A204.1 (cell line): ENCODE data around the gene THSD1.
A peak's percentile ranks its signal among the peaks of the same experiment; 100 is the strongest.

Source experiments
- FAIRE-seq: peaks from 2 replicates; lab custom pipeline; 2012; peaks lifted over from hg19 to GRCh38; lab: Jason Lieb, UNC

Gene THSD1, protein sequence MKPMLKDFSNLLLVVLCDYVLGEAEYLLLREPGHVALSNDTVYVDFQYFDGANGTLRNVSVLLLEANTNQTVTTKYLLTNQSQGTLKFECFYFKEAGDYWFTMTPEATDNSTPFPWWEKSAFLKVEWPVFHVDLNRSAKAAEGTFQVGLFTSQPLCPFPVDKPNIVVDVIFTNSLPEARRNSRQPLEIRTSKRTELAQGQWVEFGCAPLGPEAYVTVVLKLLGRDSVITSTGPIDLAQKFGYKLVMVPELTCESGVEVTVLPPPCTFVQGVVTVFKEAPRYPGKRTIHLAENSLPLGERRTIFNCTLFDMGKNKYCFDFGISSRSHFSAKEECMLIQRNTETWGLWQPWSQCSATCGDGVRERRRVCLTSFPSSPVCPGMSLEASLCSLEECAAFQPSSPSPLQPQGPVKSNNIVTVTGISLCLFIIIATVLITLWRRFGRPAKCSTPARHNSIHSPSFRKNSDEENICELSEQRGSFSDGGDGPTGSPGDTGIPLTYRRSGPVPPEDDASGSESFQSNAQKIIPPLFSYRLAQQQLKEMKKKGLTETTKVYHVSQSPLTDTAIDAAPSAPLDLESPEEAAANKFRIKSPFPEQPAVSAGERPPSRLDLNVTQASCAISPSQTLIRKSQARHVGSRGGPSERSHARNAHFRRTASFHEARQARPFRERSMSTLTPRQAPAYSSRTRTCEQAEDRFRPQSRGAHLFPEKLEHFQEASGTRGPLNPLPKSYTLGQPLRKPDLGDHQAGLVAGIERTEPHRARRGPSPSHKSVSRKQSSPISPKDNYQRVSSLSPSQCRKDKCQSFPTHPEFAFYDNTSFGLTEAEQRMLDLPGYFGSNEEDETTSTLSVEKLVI

DNA sequence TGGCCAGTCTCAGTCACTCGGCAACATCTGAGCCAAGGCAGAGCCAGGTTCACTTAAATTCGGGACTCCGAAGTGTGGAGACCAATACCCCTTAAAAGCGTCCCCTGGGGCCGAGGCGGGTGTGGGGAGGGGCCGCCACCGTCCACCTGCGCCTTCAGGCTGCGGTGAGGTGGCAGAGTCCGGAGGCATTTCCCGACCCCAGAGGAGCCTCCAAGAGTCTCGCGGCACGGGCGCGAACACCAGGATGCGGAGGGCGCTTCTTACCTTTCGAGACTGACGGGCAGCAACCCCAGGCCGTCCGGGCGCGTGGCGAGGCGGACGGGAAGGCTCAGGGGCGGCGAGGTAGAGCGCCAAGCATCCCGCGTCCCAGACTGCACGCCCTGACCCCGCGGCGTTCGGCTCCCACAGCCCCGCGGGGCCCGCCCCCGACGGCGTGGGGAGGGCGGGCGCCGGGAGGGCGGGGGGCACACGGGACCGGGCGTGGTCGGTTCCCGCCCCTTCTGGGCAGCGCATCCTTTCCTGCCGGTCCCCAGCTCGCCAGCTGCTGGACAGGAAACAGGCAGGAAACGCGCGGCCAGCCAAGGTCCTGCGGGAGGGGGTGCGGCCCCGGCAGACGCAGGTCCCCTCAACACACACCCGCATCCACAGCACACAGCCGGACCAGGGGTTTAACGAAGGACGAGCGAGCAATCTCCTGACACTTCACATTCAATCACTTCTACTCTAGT is at the start of gene THSD1:
Gene THSD1 (minus strand): TSS at position 406 of the 728 bp plus-strand sequence. CDS start 3,572 bp downstream, outside the sequence.
- no peak for FAIRE-seq

DNA sequence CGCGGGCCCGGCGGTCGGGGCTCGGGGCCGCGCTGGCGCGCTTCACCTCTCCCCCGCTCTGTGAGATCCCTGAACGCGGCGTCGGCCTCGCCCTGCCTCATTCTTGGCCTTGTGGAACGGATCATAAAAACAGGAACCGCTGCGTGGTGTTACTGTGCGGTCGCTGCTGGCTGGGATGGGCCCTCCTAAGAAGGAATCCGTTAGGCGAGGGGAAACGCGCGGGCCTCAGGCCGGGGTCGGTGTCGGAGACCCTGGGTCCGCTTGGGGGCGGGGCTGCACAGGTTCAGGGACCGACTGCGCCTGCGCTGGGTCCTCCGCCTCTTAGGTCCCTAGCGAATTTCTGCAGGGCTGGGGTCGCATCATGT is 49.7 kb upstream of the THSD1 start:
- FAIRE-seq: no peak

DNA sequence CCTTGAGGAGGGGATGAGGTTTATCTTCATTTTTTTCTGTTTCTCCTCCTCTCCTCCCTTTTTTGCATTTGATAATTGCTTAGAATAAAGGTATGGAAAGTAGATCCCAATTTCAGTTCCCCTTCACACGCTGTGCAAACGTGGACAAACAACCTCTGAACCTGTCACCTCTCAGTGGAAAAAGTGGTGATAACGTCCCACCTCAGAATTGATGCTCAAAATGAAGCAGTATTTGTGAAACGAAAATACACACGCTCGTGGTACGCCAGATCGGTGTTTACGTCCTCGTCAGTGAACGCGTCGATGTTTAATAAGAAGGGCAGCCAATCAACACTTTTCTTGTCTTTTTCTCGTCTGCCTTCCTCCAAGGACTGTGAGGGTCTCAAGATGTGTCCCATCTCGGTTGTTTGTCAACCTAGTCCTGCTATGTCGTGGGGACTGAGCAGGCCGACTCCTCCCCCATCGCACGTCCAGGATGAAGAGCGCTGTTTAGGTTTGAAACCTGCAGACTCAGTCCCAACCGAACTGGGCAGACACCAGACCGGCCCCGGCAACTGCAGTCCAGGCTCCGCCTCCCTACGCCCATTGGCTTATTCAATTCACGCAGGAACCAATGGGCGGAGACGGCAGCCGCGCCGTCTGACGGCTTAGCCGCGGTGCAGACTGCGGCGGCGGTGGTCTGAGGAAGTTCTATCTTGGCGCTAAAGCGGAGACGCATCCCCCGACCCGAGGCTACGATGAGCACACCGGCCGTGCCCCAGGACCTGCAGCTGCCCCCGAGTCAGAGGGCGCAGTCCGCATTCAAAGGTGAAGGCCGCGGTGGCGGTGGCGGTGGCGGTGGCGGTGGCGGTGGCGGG is 49.1 kb upstream of the THSD1 start, which contains the start of gene CKAP2:
Gene CKAP2 (plus strand): TSS at position 659 of the 857 bp plus-strand sequence. CDS start 79 bp downstream, at position 738.
- FAIRE-seq: peak; percentile 93

DNA sequence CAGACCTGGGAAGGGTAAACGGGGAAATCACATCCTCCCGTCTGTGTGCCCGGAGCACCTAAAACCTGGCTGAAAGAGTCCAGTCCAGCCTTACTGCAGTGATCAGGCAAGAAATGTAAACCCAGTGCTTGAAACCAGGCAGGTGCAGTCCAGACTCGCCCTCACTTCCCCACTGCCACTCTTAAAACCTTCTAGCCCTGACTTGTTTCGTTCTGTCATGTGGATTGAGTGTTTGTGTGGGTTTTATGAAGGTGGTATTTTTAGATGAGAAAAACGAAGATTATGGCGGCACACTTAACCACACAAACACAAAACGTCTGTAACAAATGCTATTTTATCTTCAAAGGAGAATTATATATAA is 48.5 kb upstream of the THSD1 start:
- FAIRE-seq: no peak

DNA sequence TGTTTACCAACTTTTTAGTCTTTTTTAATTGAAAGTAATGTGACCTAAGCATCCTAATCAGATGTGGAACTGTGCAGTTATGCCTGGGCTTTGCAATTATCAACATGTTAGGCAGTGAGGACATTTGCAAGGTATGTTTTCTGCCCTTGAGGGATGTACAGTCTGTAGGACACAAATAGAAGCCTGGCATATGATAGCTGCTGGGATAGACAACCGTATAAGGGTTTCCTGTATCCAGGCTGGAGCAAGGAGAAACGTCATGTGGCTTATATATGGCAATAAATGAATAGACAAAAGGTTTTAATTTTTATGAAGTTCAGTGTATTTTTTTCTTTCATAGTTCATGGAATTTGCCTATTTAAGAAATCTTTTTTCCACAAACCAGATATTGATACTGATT is 46.5 kb upstream of the THSD1 start:
- no peak for FAIRE-seq

DNA sequence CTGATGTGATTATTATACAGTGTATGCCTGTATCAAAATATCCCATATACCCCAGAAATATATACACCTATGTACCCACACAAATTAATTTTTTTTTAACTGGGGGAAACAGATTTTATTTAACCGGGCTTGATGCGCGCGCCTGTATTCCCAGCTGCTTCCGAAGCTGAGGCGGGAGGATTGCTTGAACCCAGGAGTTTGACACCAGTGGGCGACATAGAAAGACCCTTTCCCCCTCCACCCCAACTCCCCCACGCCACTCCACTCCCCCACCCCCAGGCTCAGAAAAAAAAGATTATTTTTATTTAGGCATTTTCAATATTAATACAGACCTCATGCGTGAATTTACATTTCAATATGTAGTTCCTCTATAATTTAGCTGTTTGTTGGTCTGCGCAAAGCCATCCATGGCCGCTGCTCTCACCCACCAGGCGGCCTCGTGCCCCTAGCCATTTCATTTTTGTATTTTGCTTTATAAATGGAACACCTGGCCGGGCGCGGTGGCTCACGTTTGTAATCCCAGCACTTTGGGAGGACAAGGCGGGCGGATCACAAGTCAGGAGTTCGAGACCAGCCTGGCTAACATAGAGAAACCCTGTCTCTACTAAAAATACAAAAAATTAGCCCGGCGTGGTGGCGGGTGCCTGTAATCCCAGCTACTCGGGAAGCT is 45.3 kb upstream of the THSD1 start:
- no peak for FAIRE-seq

DNA sequence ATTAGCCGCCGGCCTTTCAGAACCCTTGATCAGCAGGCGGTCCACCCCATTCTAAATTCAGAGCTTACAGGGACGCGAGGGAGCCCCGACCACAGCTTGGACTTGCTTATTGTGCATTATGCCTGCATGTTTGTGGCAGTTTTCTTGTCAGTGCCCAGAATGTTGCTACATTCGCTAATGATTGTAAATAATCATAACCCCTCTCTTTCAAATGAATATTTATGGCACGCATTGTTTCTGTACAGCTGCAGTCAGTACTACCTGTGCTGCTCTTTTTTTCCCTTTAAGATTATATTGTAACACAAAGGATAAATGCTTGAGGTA is 44.8 kb upstream of the THSD1 start:
- FAIRE-seq: no peak

DNA sequence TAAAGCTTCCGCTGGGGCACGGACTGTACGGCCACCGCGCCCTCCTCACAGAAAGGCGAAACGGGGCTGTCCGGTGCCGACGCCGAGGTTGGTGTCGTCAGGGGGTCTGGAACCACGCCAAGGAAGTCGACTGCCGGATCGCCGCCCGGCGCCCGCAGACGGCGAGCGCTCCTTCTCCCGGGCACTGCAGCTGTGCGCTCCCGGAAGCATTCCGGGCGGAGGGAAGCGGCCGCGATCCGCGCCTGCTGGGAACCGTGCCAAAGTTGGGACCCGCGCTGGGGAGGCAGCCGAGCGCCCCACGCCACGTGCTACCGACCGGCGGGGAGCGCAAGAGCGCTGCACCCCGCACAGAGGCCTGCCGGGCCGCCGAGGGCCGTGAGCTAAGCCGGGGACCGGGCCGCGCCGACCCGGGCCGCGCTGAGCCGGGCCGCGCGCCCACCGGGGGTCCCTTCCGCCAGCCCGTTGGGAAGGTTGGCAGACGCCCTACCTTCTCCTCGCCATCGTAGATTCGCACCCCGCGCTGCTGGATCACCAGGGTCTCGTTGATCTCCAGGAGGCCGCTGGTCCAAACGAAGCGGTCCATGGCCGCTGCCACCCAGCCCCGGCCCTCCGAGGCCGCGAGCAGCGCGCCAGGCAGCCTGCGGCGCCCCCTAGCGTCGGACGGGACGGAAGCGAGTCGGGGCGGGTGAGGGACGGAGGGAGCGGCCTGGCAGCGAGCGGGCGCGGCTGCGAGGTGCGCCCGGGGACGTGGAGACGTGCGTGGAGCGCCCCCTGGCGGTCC is 44.2 kb upstream of the THSD1 start, which contains the start of gene VPS36:
Gene VPS36 (minus strand): TSS at position 623 of the 781 bp plus-strand sequence. CDS start 40 bp downstream, at position 583.
- no peak for FAIRE-seq

DNA sequence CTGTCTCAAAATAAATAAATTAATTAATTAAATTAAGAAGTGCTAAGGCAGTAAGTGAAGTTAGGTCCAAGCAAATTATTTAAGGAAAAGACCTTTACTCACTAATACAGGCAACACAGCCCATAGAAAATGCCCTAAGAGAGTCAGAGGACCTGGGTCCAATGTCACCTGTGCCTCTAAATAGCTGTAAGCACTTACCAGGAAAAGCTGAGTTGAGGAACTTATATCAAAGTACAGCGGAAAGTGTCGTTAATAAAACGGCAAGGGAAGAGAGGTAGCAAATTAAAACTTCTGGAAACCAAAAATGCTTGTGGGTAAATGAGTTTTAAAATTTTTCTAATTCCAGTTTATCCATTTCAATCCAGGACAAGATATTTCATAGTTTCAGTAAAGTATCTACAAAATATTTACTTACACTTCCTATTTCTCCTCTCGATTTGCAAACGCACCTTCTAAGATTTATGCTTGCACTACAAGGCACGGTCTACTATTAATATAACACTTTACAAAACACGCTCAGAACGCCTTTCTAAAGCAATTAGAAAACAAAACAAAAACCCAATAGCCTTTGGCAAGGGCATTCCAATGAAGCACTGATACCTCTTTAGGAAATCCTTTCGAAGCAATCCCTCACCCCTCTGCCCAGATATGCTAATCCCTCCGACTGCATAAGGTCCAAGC is 43.5 kb upstream of the THSD1 start:
- no peak for FAIRE-seq

DNA sequence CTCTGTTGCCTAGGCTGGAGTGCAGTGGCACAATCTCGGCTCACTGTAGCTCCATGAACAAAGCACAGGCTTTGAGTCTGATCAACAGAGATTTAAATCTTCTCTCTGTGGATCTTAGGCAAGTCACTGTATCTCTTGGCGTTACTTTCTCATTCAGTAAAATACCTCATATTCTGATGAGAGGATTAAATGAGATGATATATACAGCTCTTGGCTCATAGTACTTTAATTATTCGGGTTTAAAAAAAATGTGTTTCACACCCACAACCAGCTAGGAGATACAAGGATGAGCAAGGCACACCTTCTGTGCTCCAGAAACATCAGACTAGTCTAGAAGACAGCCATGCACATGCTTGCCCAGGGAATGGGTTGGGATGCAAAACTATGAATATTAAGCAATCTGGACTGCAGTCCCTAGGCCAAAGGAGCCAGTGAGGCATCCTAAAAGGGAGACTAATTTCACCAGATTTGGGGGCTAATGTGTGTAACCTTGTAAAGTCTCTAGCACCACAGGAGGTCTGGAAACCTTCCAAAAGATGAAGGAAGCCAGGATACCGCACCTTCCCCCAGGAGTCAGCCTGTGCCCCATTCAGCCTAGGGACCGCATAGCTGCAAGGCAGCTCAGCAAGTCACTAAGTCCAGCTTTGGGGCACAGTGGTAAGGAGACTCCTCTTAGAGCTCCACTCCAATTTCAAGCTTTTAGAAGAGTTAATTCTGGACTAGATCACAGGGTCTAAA is 42.0 kb upstream of the THSD1 start:
- no peak for FAIRE-seq

DNA sequence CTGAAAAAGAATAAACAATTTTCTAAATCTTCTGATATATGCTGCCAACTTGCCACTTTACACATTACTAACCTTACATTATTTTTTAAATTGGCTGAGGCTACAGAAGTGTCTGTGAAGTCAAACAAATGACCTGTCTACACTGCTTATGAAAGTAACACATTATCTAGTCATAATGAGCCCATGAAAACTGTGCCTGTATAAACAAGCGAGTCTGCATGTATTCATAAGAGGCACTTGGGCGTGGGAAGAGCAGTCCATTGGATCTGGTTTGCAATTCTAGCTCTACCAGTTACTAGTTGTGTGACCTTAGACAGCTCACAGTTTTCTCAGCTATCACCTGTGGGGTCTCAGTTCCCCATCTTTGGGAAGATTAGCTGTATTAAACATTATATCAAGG is 41.4 kb upstream of the THSD1 start:
- FAIRE-seq: no peak

DNA sequence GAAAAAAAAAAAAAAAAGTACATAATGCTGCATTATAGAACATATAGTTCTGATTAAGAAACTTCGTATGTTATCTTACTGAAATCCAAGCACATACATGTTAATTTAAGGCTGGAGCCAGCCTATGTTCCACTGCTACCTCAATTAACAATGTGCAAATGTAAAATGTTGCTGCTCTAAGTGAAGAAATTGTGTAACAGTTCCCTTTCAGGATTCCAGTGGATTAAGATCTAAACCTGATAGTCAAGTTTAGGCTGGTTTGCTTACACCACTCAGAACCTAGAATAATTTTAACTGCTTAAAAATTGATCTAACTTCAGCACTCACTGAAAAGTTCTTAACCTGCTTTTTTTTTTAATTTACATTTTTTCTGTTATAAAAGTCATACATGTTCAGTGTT is 40.3 kb upstream of the THSD1 start:
- no peak for FAIRE-seq

DNA sequence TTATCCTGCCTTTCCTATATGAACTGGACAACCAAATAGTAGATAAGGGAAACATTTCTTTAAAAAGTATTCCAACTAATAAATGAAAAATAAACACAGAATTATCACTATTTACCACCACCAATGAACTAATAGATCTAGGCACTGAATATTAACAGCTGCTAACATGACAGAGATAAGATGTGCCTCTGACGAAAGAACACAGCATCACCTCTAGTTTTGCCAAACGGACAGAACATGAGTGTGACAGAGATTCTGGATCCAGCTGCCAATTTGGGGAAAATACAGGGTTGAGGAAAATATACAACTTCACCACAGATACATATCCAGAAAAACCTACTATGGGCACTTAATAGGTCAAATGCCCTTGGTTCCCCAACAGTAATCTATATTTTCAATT is 26.5 kb upstream of the THSD1 start:
- FAIRE-seq: no peak

DNA sequence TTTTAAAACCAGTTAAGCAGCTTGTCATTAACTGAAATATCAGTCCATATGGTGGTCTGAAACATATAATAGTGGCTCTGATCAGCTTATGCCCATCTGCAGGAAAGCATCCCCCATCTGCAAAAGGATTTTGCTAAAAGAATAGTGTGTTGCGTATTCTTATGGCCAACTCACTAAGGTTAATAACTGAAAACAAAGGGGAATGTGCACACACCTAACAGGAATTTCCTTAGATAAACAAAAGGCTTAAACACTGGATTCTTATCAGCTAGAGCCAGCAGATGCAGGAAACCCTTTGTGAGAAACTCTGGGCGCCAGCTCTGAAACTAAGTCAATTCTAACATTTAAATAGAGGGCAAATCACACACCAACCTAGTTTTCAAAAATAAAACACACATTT is 22.3 kb upstream of the THSD1 start:
- no peak for FAIRE-seq

DNA sequence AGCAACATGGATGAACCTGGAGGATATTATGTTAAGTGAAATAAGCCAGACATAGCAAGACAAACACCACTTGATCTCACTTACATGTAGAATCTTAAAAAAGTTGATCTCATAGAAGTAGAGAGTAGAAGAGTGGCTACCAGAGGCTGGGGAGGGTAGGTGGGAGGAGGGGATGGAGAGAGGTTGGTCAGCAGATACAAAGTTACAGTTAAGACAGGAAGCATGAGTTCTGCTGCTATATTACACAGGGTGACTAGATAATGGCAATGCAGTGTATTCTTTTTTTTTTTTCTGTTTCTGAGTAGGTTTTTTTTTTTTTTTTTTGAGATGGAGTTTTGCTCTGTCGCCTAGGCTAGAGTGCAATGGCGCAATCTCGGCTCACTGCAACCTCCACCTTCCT is 15.2 kb upstream of the THSD1 start:
- FAIRE-seq: no peak

DNA sequence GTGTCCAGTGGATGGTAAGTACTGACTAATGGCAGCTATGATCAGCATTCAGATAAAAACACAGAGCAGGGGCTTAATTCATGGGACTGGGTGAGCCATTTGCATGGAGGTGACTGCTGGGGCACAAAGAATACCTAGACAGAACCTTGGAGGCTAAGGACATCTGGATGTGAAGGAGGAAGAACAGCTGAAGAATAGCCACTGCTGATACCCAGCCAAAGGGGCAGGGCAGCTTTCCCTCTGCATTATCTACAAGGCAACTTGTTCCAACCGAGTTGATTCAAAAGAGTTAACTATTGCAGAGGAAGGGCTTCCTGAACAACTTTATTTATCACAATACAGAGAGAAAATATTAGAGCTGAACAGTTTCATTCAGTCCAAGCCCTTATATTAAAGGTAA is 13.1 kb upstream of the THSD1 start:
- FAIRE-seq: no peak

DNA sequence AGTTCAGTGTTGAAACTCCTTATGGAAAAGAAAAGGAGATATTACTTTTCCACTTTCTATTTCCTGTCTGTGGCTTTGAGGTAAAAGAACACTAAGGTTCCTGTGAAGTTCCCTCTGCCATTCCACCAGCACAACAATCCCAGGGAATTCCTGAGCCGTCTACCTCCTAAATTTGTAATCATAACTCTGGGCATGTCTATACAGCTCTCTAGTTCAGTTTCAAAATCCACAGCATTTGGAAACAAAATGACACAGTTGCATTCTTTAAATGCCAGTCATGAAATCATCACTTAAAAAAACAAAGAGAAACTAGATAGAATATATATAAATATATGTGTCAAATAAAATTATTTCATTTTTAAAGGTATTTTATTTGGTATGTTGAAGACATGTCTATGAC is 9.0 kb upstream of the THSD1 start:
- FAIRE-seq: no peak

DNA sequence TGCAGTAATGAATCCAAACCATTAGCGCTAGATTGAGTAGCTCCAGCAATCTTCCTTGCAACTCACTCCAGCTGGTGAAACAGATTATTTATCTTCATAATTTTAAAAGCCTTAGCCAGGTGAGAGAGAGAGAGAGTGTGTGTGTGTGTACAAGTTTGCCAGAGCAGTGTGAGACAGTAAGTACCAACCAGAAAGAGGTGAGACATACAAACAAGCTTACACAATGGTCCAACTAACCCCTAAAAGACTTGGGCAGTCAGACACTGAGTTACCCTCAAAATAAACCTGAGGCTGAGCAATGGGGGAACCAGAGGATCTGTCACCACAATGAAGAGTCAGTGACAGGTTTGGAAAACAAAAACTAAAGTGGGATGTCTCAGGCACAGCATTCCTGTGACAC is 8.1 kb upstream of the THSD1 start:
- FAIRE-seq: no peak

DNA sequence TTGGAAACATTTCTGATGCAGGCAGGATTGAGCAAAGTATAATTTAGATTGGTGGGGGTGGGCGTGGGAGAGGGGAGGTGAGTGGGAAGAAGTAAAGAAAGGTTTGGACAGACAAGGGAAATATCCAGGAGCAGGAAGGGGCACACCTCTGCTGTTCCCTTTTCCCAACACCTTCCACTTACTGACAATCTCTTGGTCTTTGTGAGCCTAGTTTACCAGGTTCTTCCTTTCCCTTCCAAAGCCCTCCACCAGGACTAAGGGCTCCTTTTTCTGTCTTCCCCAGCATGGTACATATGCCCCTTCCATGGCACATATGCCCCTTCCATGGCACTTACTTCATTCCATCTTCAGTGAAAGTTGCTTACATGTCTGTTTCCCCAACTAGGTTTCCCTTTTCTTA is 6.2 kb upstream of the THSD1 start:
- FAIRE-seq: no peak
